Measurements from ENCODE around the gene OSBPL9. TPM values are rescaled to one million over a fixed set of nuclear protein-coding genes. Genes with fewer than 3 reads are reported as not detected.

OSBPL9 gene
- total RNA-seq, 1 donor from 2014 or later: 55.8 TPM

GRCh38 chr1:51648180-51649109, 31.6 kb downstream of the OSBPL9 start:
- Histone ChIP-seq H3K4me1 (peaks cover 83% of the 10 kb centered on the region), H3K36me3 (no peaks in the 10 kb centered on the region), H3K27me3 (ENCODE audit: low read depth) (no peaks in the 10 kb centered on the region), H3K4me3 (peak overlapping the region; percentile 9), H3K27ac (replicated peaks) (peak overlapping the region; percentile 74), H3K9me3 (replicated peaks) (peaks cover 5% of the 10 kb centered on the region)
- no peak for DNase-seq
- intact Hi-C loops (cut with micrococcal nuclease): no loop called here
- TF ChIP-seq CTCF (IDR thresholded peaks at IDR 0.05; ENCODE audit: borderline replicate concordance): no peak

GRCh38 chr1:51649593-51650091, 32.8 kb downstream of the OSBPL9 start:
- H3K27me3 ChIP-seq (ENCODE audit: low read depth): no peaks in the 10 kb centered on the region
- intact Hi-C loops (cut with micrococcal nuclease): no loop called here
- DNase-seq: no peak
- H3K36me3 ChIP-seq: no peaks in the 10 kb centered on the region
- peaks cover 5% of the 10 kb centered on the region for H3K9me3 ChIP-seq (replicated peaks)
- H3K4me1 ChIP-seq: peaks cover 85% of the 10 kb centered on the region
- peak overlapping the region; percentile 74 for H3K27ac ChIP-seq (replicated peaks)
- TF ChIP-seq CTCF (IDR thresholded peaks at IDR 0.05; ENCODE audit: borderline replicate concordance): no peak
- H3K4me3 ChIP-seq: no peak overlapping the region

- Histone ChIP-seq H3K4me3 (no peak overlapping the region), H3K9me3 (replicated peaks) (peaks cover 5% of the 10 kb centered on the region), H3K27ac (replicated peaks) (peak overlapping the region; percentile 74), H3K36me3 (no peaks in the 10 kb centered on the region), H3K27me3 (ENCODE audit: low read depth) (no peaks in the 10 kb centered on the region), H3K4me1 (peaks cover 85% of the 10 kb centered on the region)
- intact Hi-C loops (cut with micrococcal nuclease): no loop called here
- DNase-seq: no peak
- TF ChIP-seq CTCF (IDR thresholded peaks at IDR 0.05; ENCODE audit: borderline replicate concordance): no peak
Measured at GRCh38 chr1:51650198-51650597, 33.3 kb downstream of the OSBPL9 start.

GRCh38 chr1:51651552-51651942, 34.7 kb downstream of the OSBPL9 start:
- no peak for TF ChIP-seq CTCF (IDR thresholded peaks at IDR 0.05; ENCODE audit: borderline replicate concordance)
- H3K36me3 ChIP-seq: no peaks in the 10 kb centered on the region
- intact Hi-C loops (cut with micrococcal nuclease): no loop called here
- H3K9me3 ChIP-seq (replicated peaks): peaks cover 4% of the 10 kb centered on the region
- no peak overlapping the region for H3K4me3 ChIP-seq
- no peak for DNase-seq
- H3K27me3 ChIP-seq (ENCODE audit: low read depth): no peaks in the 10 kb centered on the region
- peaks cover 90% of the 10 kb centered on the region for H3K4me1 ChIP-seq
- no peak overlapping the region for H3K27ac ChIP-seq (replicated peaks)

GRCh38 chr1:51652599-51652998, 35.7 kb downstream of the OSBPL9 start:
- Histone ChIP-seq H3K36me3 (no peaks in the 10 kb centered on the region), H3K4me1 (peaks cover 96% of the 10 kb centered on the region), H3K9me3 (replicated peaks) (no peaks in the 10 kb centered on the region), H3K27ac (replicated peaks) (peak overlapping the region; percentile 46), H3K4me3 (no peak overlapping the region), H3K27me3 (ENCODE audit: low read depth) (no peaks in the 10 kb centered on the region)
- no peak for DNase-seq
- intact Hi-C loops (cut with micrococcal nuclease): no loop called here
- TF ChIP-seq CTCF (IDR thresholded peaks at IDR 0.05; ENCODE audit: borderline replicate concordance): no peak
